RWPE2 (cell line): ENCODE results near the gene C19orf25.

Source experiments
- ATAC-seq: fragments of 200-7000 bp; cut with Tn5 transposase; 3 replicates; pipeline ENCODE4 v1.9.1; 2021; ENCODE audit warnings: low read depth
- DNase-seq: peaks from one replicate; pipeline ENCODE4 v3.0.0-alpha.2; 2020; ENCODE audit warnings: low spot score
- H3K27ac ChIP-seq: fragments of 450-650 bp; 2 replicates; pipeline ENCODE4 v1.5.1; 2017; ENCODE audit warnings: mild to moderate bottlenecking; ENCODE audit not compliant: poor library complexity, severe bottlenecking
- H3K27me3 ChIP-seq: fragments of 250-450 bp; sonication (Bioruptor Pico); 2 replicates; pipeline ENCODE4 v1.5.1; 2021; ENCODE audit warnings: mild to moderate bottlenecking, moderate library complexity; ENCODE audit not compliant: insufficient read depth, poor library complexity, severe bottlenecking
- H3K36me3 ChIP-seq: fragments of 250-450 bp; sonication (Bioruptor Pico); 2 replicates; pipeline ENCODE4 v1.5.1; 2020; ENCODE audit warnings: low read depth, mild to moderate bottlenecking, moderate library complexity
- H3K4me1 ChIP-seq: fragments of 250-450 bp; sonication (Bioruptor Pico); 2 replicates; pipeline ENCODE4 v1.5.1; 2021; ENCODE audit warnings: mild to moderate bottlenecking, moderate library complexity; ENCODE audit not compliant: insufficient read depth, poor library complexity, severe bottlenecking
- H3K4me3 ChIP-seq: fragments of 250-450 bp; sonication (Bioruptor Pico); 2 replicates; pipeline ENCODE4 v1.5.1; 2021; ENCODE audit warnings: mild to moderate bottlenecking, moderate library complexity; ENCODE audit not compliant: severe bottlenecking
- H3K9me3 ChIP-seq: fragments of 250-450 bp; sonication (Bioruptor Pico); 2 replicates; pipeline ENCODE4 v1.5.1; 2021; ENCODE audit warnings: mild to moderate bottlenecking, moderate library complexity; ENCODE audit not compliant: severe bottlenecking
- CTCF ChIP-seq: fragments of 450-650 bp; IDR thresholded peaks from one replicate; pipeline ENCODE4 v1.5.1; 2017; ENCODE audit warnings: mild to moderate bottlenecking, moderate library complexity; ENCODE audit not compliant: poor library complexity, severe bottlenecking

Gene C19orf25

GRCh38 chr19:1507192-1507660 lies 28.2 kb upstream of the C19orf25 start:
- Histone ChIP-seq H3K4me1 (peaks cover 3% of the 10 kb centered on the region), H3K27ac (peak overlapping the region; percentile 38), H3K27me3 (no peaks in the 10 kb centered on the region), H3K36me3 (no peaks in the 10 kb centered on the region), H3K9me3 (peaks cover 1% of the 10 kb centered on the region), H3K4me3 (no peak overlapping the region)
- no peak for TF ChIP-seq CTCF
- DNase-seq (peak; percentile 61), ATAC-seq (no peak)

GRCh38 chr19:1505991-1506881 lies 27.2 kb upstream of the C19orf25 start:
- no peaks in the 10 kb centered on the region for H3K36me3 ChIP-seq

GRCh38 chr19:1505012-1505411 lies 26.0 kb upstream of the C19orf25 start:
- H3K27ac ChIP-seq: no peak overlapping the region
- no peaks in the 10 kb centered on the region for H3K36me3 ChIP-seq
- no peak for TF ChIP-seq CTCF
- no peak for DNase-seq
- no peaks in the 10 kb centered on the region for H3K9me3 ChIP-seq
- H3K4me1 ChIP-seq: no peaks in the 10 kb centered on the region
- ATAC-seq: no peak
- H3K27me3 ChIP-seq: no peaks in the 10 kb centered on the region
- no peak overlapping the region for H3K4me3 ChIP-seq

More at GRCh38 chr19:1505991-1506881, 27.2 kb upstream of the C19orf25 start:
- H3K27ac ChIP-seq: no peak overlapping the region
- H3K9me3 ChIP-seq: no peaks in the 10 kb centered on the region
- H3K27me3 ChIP-seq: no peaks in the 10 kb centered on the region
- DNase-seq (no peak), ATAC-seq (no peak)
- TF ChIP-seq CTCF: no peak
- H3K4me1 ChIP-seq: no peaks in the 10 kb centered on the region
- no peak overlapping the region for H3K4me3 ChIP-seq

GRCh38 chr19:1503925-1504773 lies 25.1 kb upstream of the C19orf25 start:
- H3K4me3 ChIP-seq: no peak overlapping the region
- no peaks in the 10 kb centered on the region for H3K27me3 ChIP-seq
- no peaks in the 10 kb centered on the region for H3K36me3 ChIP-seq
- H3K9me3 ChIP-seq: no peaks in the 10 kb centered on the region
- H3K4me1 ChIP-seq: no peaks in the 10 kb centered on the region
- ATAC-seq: no peak
- H3K27ac ChIP-seq: no peak overlapping the region
- DNase-seq: peak; percentile 47
- TF ChIP-seq CTCF: no peak
